AML-193 (cell line): ENCODE data around the gene MUC5AC.

Experiments
- DNase-seq, 2 experiments: peaks; one replicate each; lab custom pipeline; 2025; lab: John Stamatoyannopoulos, UW

MUC5AC gene

DNA sequence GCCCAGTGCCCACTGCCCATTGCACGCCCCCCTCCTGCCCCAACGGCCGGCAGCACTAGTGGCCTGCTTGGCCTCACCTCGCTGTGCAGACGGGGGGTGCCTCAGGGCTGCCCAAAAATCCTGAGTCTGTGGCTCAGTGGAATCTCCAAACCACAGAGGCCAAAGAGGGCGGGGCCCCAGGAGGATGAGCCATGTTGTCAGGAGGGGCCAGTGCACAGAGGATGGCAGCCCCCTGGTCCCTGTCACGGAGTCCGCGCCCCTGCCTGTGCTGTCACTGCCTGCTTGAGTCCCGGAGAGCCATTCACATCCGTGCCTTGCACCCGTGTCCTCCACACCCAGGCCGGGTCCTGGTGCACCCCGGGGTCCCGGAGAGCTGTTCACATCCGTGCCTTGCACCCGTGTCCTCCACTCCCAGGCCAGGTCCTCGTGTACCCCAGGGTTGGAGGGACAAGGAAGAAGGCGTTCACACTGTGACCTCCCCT is 36.4 kb upstream of the MUC5AC start:
- DNase-seq, result no peak

DNA sequence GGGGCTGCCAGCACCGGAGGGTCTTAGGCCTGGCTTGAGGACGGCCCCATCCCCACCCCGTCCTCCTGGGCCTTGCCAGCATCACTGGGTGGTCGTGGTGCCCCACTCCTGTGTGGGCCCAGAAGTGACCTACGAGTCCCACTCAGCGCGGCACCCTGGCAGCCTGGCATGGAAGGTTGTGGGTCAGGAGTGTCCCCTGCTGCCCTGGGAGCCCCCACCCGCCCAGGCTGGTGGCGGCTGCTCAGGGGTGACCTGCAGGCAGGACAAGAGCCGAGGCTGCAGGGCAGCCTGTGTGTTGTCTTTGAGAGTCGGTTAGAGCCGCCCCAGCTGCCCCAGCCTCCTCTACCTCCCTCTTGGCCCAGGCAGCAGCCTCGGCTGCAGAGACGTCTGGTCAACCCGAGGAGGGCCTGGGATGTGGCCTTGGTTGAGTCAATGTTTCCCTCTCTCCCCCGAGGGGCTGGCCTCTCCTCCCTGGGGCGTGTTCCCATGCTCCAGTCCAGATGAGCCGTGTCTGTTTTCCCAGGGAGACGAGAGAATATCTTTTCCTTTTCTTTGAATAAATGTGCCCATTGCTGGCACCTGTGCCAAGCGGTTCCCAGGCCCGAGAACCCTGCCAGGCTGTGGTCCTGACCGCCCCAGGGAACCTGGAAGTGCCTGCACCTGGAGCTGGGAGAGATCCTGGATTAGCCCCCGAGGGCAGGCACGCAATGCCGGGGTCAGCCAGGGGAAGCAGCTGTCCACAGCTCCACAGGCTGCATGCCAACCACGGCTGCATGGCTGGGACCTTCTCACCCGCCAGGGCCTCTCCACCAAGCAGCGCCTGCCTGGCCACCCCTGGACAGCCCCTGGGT is 35.7 kb upstream of the MUC5AC start:
- no peak for DNase-seq

DNA sequence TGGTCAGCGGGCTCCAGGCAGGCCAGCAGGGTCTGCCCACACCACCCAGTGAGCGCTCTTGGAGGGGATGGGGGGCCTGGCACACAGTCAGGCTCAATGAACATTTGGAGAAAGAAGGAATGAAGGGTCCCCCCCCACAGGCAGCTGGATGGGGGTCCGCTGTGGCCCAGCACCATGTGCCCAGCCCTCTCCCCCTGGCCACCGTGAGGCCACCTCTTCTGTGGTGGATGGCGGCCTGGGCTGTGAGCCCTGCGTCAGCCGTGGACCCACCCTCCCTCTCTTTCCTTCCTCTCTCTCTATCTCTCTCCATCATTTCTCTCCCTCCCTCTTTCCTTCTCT is 35.1 kb upstream of the MUC5AC start:
- DNase-seq, result no peak

DNA sequence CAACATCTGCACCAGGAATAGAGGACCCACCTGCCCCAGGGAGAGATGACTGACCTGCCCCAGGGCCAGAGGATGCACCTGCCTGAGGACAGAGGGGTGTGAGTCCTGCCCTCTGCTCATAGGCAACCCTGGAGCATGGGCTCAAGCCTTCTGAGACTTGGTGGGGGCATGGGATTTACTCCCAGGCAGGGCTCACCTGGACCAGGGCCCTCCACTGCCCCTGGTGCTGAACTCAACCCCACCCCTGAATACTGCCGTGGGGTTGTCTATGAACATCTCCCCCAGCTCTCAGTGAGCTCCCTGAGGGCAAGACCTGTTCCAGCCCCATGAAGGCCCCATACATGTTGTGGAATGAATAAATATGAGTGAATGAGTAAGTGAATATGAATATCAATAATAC is 33.8 kb upstream of the MUC5AC start:
- DNase-seq, result no peak

DNA sequence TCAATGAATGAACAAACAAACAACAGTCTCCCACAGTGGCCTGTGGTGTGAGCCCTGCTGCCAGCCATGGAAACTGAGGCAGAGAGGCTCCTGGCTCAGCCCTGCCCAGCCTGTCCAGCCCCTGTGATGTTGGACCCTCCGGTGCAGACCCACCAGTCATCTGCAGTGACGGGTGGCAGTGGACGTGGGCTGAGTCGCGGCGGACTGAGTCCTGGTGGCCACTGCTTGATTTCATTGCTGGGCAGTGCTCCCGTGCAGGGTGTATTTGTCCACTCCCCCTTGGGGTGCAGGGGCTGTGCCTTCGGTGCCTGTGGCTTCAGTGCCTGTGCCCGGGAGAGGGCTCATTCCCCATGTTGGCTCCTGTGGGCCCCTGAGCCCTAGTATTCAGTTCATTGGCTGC is 31.9 kb upstream of the MUC5AC start:
- DNase-seq, result no peak

DNA sequence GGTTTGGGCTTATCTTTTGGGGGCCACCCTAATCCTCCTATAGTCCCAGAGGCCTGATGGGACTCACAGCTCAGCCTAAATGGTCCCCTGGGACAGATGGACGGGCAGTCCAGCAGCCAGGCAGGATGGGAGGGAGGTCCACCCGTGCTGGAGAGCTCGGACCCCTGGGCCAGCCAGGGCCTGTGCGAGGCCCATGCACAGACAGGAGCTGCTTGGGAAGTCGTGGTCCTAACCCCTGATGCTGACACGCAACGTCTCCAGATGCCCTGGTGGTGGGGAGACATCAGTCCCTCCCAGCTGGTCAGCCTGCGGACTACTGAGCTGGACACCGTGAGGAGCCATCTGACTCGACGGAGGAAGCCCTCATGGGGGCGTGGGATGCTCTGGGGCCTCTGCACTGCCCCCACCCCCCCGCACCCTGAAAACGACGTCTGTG is 31.2 kb upstream of the MUC5AC start:
- DNase-seq, result no peak

DNA sequence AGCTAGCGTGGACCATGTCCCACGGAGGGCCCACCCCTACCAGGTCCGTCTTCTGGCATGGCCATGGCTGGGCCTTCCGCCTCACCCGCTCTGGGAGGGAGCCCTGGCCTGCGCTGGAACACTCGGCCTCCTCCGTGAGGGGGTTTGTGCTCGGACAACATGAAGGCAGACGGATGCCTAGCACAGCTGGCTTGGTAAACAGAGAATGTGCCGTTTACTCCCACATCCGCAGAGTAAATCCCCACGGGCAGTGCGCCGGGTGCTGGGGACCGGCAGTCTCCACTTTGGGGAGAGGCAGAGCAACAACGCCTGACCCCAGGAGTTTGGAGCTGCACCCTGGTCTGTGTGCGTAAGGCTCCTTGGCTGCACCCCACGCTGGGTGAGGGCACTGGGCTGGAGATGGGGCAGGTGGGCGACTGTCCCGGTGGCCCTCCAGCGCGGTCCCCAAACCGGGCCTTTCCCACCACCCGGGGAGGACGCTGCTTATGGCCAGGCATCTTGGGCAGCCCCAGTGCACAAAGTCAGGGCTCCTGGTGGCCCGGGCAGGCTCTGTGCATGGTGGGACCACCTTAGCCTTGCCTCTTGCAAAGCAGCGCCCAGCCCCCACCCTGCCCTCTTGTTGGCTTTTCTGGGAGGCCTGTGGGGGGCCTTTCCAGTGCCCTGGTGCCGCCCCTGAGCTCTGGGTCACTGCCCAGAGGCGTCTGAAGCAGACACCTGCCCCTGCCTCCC is 30.7 kb upstream of the MUC5AC start:
- DNase-seq, result no peak

DNA sequence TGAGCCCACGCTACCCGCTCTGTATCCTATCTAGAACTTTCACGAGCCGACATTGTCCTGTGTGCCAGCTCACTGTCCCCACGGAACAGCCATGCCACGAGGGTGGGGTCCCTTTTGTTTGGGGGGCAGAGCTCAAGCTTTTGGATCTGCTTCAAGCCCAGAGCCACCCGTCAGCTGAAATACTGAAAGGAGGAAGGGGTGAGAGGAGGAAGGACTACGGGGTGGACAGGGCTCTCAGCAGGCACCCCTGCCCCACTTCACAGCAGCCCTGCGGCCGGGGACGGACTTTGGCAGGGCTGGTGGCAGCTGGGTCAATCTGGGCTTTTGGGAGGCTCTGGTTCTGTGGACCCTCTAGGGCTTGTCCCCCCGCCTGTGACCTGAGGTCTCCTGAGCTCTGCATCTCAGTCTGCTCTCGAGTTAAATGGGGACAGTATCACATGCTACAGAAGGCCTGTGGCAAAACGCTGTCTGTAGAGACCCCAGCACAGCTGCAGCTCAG is 30.0 kb upstream of the MUC5AC start:
- no peak for DNase-seq

DNA sequence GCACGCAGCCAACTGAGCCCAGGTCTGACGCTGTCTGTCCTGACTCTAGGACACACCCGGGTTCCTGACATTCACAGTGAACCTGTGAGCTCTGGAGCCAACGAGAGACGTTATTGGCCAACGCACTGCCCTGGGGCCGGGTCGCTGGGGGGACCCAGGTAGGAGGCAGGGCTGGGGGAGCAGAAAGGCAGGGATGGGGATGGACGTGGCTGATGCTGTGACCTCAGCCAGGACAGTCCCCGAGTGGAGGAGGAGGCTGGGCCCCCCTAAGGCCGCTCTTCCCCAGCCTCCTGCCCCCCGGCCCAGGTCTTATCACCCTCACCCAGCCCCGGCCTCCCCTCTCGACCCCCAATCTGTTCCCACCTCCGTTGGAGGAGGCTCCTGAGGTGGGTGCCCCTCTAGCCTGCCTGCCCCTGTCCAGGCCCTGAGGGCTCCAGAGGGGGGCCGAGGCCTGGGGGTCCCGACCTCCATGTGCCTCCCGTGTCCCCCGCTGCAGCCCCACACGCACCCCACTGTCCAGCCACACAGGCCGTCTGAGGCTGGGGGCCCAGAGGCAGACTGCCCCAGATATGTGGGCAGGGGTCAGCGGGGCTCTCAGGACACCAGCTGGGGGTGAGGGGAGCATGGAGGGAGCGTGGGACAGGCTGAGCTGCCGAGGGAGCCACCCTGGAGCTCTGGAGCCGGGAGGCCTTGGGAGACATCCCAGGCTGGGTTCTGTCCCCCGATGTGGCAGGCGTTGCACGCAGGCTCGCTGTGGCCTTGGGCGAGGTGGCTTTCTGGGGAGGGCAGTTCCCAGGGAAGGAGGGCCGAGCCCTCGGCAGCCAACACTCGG is 29.2 kb upstream of the MUC5AC start:
- DNase-seq, result no peak

DNA sequence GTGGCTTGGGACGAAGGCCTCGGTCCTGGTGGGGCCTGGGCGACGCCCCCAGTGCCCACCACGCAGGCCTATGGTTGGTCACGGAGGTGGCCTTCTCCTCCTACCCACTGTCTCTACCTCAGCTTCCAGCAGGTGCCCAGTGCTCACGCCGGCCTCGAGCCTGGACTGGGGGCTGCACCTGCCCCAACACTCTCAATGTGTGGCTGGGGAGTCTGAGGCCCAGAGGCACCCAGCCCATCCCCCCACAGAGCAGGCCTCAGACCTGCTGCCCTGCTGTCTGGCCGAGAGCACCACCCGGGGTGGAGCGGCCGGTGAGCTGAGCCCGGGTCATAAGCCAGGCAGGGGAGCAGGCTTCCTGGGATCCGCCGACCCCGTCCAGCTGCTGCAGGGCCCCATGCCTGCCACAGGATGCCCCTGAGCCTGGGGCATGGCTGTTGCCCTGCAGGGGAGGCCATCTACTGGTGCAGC is 28.6 kb upstream of the MUC5AC start:
- no peak for DNase-seq

DNA sequence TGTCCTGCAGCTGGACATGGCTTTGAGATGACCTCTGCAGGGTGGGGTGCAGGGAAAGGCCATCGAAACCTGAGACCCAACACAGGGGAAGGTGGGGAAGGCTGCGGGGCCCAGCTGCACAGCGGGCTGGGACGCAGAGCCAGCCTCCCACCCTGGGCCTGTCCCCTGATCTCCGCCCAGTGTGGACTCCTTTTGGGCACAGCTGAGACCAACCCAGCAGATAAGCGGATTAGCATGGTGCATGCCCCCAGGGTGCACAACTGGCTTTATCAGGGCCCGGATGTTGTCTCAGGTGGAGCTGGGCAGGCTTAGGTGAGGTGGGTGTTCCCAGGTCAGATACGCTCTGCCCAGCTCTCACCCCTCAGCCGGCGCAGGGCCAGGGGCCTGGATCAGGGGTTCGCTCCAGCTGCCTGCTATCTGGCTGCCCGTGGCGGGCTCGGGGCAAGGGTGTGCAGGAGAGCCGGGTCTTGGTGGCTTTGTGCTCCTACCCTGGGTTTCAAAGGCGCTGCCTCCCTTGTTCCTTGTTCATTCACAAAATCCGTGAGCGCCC is 28.1 kb upstream of the MUC5AC start:
- no peak for DNase-seq

DNA sequence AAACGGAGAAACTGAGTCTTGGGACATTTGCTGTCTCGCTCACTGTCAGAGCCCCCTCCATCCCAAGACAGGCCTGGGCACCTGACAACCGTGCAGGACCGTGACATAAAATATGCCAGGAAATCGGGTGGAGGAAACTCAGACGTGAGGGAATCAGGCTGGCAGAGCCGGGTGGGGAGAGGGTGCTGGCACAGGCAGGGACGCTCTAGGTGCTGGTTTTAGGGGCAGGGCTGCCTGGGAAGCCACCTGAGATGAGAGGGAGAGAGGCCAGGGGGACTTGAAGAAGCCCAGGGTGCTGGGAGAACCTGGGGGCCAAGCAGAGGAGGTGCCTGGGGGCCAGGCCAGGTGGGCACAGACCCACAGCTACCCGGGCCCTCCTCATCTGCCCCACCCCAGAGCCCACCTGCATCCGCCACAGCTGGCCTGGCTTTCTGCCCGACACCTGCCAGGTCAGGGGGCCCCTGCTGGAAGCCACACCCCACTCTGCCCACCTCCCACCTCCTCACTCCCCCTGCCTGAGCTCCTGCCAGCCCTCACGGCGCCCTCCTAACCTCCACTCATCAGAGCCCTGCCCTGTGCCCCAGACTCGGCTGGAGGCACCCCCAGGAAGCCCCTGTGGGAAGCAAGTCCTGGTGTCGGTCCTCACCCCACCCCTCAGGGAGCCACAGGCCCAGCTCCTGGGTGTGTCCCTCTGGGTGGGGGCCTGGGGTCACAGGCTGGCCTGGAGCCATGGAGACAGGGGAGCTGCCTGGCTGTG is 27.3 kb upstream of the MUC5AC start:
- no peak for DNase-seq

DNA sequence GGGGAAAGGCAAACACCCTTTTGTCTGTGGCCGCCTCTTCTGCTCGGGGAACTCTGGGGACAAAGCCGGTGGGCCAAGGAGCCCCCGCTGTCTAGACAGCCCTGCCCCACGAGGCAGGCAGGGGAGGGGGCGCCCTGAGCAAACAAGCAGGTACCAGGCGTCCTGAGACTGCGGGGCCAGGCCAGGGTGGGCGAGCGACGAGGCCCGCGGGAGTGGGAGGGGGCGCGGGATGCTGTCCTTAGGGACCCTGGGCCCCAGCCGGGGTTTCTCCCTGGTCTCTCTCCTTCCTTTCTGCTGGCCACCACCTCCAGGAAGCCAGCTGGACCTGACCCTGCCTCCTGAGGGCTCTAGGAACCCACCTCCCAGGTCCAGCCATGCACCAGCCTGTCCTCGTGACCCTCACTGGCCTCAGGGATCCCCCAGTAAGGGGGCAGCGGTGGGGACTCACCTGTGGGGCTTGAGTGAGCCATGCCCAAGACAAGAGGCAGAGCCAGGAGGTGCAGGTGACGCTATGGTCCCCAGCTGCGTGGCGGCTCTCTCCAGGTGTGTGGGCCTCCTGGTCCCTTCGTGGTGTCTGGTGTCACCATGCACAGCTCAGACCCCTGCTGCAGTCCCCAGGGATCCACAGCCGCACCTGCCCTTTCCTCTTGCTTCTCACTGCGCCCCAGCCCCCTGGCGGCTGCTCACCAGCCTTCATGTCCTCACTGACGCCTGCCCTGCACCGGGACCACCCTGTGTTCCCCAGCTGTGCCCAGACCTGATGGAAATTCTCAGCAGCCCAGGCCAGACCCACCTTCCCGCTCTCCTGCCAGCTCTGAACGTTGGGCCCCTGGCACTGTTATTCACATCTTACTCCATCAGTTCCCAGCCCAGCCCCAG is 26.5 kb upstream of the MUC5AC start:
- DNase-seq, result no peak

DNA sequence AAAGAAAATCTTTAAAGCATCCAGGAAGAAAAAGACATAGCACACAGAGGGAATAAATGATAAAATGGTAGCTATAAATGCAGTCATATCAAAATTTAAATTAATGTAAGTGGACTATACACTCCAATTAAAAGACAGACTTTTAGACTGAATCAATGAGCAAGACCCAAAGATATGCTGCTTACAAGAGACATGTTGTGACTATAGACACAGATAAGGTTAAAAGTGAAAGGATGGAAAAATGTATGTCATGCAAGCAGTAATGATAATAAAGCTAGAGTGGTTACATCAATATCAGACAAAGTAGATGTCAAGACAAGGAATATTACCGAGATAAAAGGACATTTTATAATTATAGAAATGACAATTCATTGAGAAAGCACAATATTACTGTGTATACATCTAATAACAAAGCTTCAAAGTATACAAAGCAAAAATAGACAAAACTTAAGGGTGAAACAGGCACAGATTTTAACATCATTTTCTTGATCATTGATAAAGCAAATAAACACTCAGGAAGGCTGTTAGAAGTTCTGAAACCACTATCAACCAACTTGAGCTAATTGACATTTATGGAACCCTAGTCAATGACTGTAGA is 22.8 kb upstream of the MUC5AC start:
- no peak for DNase-seq

DNA sequence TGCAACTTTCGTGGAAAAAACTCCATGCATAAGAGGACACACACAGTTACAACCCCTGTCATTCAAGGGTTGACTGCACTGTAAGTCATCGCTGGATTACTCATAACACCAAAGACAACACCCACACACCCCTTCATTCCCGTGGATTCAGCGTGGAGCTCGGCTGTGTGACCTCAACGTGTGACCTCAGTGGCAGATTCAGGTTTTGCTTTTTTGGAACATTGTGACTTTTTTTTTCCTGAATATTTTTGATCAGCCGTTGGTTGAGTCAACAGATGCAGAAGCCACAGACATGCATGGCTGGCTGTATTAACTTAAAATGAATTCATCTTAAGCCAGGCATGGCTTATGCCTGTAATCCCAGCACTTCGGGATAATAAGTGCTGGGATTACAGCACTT is 19.7 kb upstream of the MUC5AC start:
- DNase-seq, result no peak

DNA sequence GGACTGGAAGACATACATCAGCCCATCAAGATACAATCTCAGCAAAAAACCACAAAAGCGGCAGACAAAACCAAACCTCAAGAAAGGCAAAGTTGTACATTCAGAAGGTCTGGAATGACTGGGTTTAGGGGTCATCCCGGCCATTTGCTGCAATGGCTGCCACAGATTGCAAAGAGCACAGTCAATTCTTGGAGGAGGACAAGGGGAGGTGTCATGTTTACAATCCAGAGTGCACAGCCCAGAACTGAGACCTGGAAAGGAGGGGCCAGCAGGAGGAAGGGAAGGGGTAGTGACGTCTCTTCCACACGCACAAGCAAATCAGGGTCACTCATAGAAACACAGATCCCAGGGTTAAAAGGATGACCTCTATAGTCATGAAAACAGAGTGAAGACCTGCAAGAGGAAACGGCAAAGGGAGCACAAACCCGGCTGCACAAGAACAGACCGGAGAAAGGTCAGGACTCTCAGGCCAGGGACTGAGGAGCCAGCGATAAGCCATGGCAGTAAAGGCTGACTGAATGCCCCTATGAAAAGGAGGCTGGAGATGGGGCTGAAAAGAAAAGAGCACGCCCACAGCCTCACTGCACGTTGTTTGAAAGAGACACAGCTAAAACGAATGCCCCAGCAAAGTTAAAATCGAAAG is 18.2 kb upstream of the MUC5AC start:
- DNase-seq, result no peak

DNA sequence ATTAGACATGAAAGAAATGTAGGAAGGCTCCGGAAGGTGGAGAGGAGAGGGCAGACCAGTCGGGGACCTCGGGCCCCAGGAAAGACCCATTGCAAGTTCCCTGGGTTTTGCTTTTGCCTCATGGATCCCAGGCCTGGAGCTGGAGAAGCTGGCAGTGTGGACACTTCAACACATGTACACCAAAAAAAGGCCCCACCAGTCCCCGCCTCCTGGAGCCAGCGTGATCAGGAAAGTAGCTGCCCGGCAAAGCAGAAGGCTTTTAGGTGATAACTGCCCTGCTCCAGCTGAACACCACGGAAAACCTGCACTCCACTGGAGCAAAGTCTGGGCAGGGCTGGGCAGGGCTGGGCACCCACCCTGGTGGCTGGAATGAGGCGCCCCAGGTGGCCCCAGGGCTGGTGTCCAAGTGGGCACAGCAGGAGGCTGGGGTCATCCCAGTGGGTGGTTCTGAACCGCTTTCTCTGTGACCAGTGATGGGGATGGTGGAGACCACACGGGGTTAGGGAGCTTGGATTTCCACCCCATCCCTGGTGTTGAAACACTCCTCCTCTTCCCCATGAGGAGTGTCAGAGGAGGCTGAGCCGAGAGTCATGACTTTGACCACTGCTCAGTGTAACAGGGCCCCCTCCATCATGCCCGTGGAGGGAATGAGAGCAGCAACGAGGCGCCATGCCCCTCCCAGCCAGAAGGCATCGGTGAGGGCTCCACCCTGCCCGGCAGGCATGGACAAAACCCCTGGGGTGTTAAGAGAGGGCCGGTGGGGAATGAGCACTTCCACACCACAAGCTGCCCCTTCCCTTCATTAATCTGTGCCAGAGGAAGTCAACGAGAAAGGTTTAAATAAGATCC is 16.9 kb upstream of the MUC5AC start:
- DNase-seq, result no peak

DNA sequence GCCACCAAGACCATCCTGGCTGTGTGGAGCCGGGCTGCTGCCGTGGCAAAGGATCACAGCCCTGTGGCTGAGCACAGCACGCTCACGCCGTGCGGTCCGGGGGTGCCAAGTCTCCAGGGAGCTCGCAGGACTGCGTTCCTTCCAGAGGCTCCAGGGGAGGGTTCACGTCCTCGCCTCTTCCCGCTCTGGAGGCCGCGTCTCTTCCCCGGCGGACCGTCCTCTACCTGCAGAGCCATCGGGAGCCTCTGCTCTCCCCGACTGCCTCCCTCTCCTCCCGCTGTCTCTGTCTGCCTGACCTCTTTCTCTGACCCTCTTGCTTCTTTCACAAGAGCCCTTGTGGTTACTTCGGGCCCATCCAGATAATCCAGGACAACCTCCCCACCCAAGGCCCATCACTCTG is 11.4 kb upstream of the MUC5AC start:
- DNase-seq, result no peak
